HL-60 (cell line): ENCODE measurements around the gene AZU1.

Source experiments
- DNase-seq, 2 experiments: peaks; one replicate each; pipeline ENCODE4 v3.0.0-alpha.2; 2010 to 2020; ENCODE audit warnings: low read depth in 1 of 2, low spot score in 1 of 2
- H3K27ac ChIP-seq: fragments of 250-450 bp; sonication (Bioruptor Pico); replicated peaks from 2 replicates; pipeline ENCODE4 v1.5.1; 2020; ENCODE audit warnings: mild to moderate bottlenecking, moderate library complexity
- H3K27me3 ChIP-seq: fragments of 250-450 bp; sonication (Bioruptor Pico); 2 replicates; pipeline ENCODE4 v1.5.1; 2021; ENCODE audit warnings: mild to moderate bottlenecking, moderate library complexity; ENCODE audit not compliant: insufficient read depth, poor library complexity, severe bottlenecking
- H3K4me3 ChIP-seq: replicated peaks from 2 replicates; pipeline ENCODE4 v1.5.1; 2011; ENCODE audit warnings: mild to moderate bottlenecking, control low read depth, low read length; ENCODE audit not compliant: insufficient read depth
- CTCF ChIP-seq: IDR thresholded peaks from one replicate; pipeline ENCODE4 v1.5.1; 2011; ENCODE audit warnings: low read length, control low read depth, inconsistent platforms; ENCODE audit not compliant: insufficient read depth
- GABPA ChIP-seq: IDR thresholded peaks from 2 replicates; pipeline ENCODE4 v1.6.1; 2012; ENCODE audit warnings: low read depth
- POLR2AphosphoS5 ChIP-seq: IDR thresholded peaks from 2 replicates; pipeline ENCODE4 v1.6.1; 2012; ENCODE audit warnings: low read depth
- SPI1 ChIP-seq: IDR thresholded peaks from 2 replicates; pipeline ENCODE4 v1.6.1; 2012; ENCODE audit warnings: low read depth, mild to moderate bottlenecking, borderline replicate concordance
- TF ChIP-seq, protein P1 (sequence below): IDR thresholded peaks from 2 replicates; pipeline ENCODE4 v1.6.1; 2012; ENCODE audit warnings: low read depth; ENCODE audit not compliant: insufficient replicate concordance

The AZU1 gene

DNA sequence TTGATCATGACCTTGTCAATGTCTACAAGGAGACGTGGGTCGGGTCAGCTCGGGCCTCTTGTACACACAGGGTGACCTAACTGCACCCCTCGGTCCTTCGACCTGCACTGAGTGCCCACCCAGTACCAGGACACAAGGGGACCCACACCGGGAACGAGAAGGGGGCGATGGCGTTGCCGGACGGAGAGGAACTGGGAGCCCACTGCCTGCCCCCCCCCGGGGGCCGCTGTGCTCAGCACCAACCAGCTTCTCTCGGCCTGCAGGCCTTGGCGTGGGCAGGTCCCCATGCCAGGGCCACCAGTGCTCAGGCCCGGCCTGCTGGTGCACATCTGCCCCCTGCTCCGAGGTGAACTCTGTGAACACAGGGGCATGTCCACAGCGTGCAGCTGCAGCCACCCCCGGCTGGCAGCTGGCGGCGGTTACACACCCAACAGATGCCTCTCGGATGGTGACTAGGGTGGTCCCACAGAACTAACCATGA, 46.0 kb downstream of the AZU1 start:
- Histone ChIP-seq H3K27me3 (no peaks in the 10 kb centered on the region), H3K27ac (no peak overlapping the region), H3K4me3 (no peak overlapping the region)
- DNase-seq = no peak
- TF ChIP-seq SPI1 (no peak), CTCF (no peak), GABPA (no peak), POLR2AphosphoS5 (no peak)
- TF ChIP-seq, protein P1, sequence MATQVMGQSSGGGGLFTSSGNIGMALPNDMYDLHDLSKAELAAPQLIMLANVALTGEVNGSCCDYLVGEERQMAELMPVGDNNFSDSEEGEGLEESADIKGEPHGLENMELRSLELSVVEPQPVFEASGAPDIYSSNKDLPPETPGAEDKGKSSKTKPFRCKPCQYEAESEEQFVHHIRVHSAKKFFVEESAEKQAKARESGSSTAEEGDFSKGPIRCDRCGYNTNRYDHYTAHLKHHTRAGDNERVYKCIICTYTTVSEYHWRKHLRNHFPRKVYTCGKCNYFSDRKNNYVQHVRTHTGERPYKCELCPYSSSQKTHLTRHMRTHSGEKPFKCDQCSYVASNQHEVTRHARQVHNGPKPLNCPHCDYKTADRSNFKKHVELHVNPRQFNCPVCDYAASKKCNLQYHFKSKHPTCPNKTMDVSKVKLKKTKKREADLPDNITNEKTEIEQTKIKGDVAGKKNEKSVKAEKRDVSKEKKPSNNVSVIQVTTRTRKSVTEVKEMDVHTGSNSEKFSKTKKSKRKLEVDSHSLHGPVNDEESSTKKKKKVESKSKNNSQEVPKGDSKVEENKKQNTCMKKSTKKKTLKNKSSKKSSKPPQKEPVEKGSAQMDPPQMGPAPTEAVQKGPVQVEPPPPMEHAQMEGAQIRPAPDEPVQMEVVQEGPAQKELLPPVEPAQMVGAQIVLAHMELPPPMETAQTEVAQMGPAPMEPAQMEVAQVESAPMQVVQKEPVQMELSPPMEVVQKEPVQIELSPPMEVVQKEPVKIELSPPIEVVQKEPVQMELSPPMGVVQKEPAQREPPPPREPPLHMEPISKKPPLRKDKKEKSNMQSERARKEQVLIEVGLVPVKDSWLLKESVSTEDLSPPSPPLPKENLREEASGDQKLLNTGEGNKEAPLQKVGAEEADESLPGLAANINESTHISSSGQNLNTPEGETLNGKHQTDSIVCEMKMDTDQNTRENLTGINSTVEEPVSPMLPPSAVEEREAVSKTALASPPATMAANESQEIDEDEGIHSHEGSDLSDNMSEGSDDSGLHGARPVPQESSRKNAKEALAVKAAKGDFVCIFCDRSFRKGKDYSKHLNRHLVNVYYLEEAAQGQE = no peak

DNA sequence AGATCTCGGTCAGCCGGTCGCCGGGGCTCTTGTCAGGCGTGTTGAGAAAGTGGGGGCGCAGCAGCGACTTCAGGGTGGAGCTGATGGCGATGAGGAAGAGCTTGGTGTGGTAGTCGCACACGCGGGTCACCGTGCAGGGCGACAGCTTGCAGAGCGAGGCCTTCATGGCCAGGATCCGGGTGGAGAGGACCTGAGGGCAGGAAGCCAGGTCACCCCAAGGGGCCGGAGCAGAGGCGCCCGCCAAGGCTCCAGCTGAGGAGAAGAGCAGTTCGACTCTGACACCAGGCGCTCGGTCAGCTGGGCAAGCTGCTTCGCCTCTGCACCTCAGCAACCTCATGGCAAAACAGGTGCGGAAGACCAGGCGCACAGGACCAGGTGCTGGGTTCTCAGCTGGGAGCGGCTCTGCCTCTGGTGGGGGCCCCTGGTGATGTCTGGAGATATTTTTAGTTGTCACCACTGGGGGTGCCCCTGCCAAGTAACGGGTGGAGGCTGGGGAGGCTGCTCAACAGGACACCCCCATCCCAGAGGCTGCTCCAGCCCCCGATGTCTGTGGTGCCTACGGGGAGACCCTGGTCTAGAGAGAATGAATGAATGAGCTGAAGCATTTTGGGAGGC, 47.7 kb downstream of the AZU1 start:
- no peak for DNase-seq
- Histone ChIP-seq H3K27me3 (no peaks in the 10 kb centered on the region), H3K4me3 (no peak overlapping the region), H3K27ac (no peak overlapping the region)
- TF ChIP-seq CTCF (no peak), POLR2AphosphoS5 (no peak), GABPA (no peak), SPI1 (no peak)
- TF ChIP-seq, protein P1 = no peak

DNA sequence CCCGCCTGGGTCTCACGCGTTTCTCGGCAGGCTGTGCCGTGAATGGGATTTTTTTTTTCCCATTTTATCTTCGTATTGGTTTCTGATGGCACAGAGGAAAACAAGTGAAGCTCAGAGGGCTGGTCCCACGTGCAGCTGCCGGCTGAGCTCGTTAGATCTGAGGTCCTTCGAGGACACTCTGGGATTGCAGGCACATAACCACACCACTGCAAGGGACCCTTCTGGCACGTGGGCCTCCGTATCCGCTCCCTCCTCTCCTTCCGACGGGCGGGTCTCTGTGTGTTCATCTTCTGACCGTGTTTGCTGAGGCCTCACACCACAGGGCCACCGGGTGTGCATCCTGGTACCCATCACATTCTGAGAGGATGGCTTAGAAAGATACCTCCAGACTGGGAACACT, 48.5 kb downstream of the AZU1 start:
- no peak for DNase-seq
- Histone ChIP-seq H3K27me3 (no peaks in the 10 kb centered on the region), H3K4me3 (no peak overlapping the region), H3K27ac (no peak overlapping the region)
- TF ChIP-seq POLR2AphosphoS5 (no peak), CTCF (no peak), SPI1 (no peak), GABPA (no peak)
- TF ChIP-seq, protein P1 = no peak
